Measurements from ENCODE around the gene TPCN2.

DNA sequence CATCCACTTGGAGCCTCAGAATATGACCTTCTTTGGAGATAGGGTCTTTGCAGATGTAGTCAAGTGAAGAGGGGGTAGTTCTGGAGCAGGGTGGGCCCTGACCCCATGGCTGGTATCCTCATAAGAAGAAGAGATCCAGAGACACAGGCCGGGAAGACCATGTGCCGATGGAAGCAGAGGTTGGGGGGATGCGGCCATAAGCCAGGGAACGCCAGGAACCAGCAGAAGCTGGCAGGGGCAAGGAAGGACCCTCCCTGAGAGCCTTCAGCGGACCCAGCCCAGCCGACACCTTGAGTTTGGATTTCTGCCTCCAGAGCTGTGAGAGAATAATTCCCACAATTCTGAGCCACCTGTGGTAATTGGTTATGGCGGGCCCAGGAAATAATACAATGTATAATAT, 80.9 kb downstream of the TPCN2 start:
- TF ChIP-seq, protein P1, sequence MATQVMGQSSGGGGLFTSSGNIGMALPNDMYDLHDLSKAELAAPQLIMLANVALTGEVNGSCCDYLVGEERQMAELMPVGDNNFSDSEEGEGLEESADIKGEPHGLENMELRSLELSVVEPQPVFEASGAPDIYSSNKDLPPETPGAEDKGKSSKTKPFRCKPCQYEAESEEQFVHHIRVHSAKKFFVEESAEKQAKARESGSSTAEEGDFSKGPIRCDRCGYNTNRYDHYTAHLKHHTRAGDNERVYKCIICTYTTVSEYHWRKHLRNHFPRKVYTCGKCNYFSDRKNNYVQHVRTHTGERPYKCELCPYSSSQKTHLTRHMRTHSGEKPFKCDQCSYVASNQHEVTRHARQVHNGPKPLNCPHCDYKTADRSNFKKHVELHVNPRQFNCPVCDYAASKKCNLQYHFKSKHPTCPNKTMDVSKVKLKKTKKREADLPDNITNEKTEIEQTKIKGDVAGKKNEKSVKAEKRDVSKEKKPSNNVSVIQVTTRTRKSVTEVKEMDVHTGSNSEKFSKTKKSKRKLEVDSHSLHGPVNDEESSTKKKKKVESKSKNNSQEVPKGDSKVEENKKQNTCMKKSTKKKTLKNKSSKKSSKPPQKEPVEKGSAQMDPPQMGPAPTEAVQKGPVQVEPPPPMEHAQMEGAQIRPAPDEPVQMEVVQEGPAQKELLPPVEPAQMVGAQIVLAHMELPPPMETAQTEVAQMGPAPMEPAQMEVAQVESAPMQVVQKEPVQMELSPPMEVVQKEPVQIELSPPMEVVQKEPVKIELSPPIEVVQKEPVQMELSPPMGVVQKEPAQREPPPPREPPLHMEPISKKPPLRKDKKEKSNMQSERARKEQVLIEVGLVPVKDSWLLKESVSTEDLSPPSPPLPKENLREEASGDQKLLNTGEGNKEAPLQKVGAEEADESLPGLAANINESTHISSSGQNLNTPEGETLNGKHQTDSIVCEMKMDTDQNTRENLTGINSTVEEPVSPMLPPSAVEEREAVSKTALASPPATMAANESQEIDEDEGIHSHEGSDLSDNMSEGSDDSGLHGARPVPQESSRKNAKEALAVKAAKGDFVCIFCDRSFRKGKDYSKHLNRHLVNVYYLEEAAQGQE (IDR thresholded peaks at IDR 0.05; ENCODE audit: borderline replicate concordance): no peak
- TF ChIP-seq, protein P2, sequence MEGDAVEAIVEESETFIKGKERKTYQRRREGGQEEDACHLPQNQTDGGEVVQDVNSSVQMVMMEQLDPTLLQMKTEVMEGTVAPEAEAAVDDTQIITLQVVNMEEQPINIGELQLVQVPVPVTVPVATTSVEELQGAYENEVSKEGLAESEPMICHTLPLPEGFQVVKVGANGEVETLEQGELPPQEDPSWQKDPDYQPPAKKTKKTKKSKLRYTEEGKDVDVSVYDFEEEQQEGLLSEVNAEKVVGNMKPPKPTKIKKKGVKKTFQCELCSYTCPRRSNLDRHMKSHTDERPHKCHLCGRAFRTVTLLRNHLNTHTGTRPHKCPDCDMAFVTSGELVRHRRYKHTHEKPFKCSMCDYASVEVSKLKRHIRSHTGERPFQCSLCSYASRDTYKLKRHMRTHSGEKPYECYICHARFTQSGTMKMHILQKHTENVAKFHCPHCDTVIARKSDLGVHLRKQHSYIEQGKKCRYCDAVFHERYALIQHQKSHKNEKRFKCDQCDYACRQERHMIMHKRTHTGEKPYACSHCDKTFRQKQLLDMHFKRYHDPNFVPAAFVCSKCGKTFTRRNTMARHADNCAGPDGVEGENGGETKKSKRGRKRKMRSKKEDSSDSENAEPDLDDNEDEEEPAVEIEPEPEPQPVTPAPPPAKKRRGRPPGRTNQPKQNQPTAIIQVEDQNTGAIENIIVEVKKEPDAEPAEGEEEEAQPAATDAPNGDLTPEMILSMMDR (IDR thresholded peaks at IDR 0.05; ENCODE audit: poor library complexity, severe bottlenecking): no peak
- no peak for TF ChIP-seq EP300 (conservative IDR thresholded peaks at IDR 0.05; ENCODE audit: poor library complexity, severe bottlenecking)
- TF ChIP-seq EZH2 (IDR thresholded peaks at IDR 0.05; ENCODE audit: borderline replicate concordance, insufficient read depth, low read length, poor library complexity, severe bottlenecking): no peak
- no peak for TF ChIP-seq TAF1 (IDR thresholded peaks at IDR 0.05; ENCODE audit: low read depth)
- no peak for TF ChIP-seq POLR2AphosphoS5 (IDR thresholded peaks at IDR 0.05)
- TF ChIP-seq MXI1 (conservative IDR thresholded peaks at IDR 0.05; ENCODE audit: poor library complexity, severe bottlenecking): no peak

Measured in neural cell (in vitro differentiated cells).